Suprapubic skin (tissue), 4 donors: ENCODE measurements around the gene ARVCF. TPM values are rescaled to one million over a fixed set of nuclear protein-coding genes. Genes with fewer than 3 reads are reported as not detected.

Experiments
- DNase-seq, 2 donors: peaks; one replicate each; pipeline ENCODE4 v3.0.0-alpha.2; 2019; ENCODE audit warnings: low spot score in 2 of 2
- H3K27ac ChIP-seq: fragments of 200-600 bp; sonication (generic); one replicate; pipeline ENCODE4 v1.5.1; 2019
- H3K27me3 ChIP-seq: fragments of 200-600 bp; sonication (generic); one replicate; pipeline ENCODE4 v1.5.1; 2019
- H3K36me3 ChIP-seq: fragments of 200-600 bp; sonication (generic); one replicate; pipeline ENCODE4 v1.5.1; 2019
- H3K4me1 ChIP-seq: fragments of 200-600 bp; sonication (generic); one replicate; pipeline ENCODE4 v1.5.1; 2019
- H3K4me3 ChIP-seq: fragments of 200-600 bp; sonication (generic); one replicate; pipeline ENCODE4 v1.5.1; 2019; ENCODE audit warnings: mild to moderate bottlenecking
- H3K9me3 ChIP-seq: fragments of 200-600 bp; sonication (generic); one replicate; pipeline ENCODE4 v1.5.1; 2019
- EP300 ChIP-seq: sonication (generic); formaldehyde crosslinking; IDR thresholded peaks from one replicate; pipeline ENCODE4 v1.6.1; 2017; ENCODE audit warnings: antibody characterized with exemption
- POLR2A ChIP-seq, 2 donors: fragments of 450-650 bp; IDR thresholded peaks; one replicate each; pipeline ENCODE4 v1.6.1; 2017; ENCODE audit warnings: antibody characterized with exemption in 2 of 2, mild to moderate bottlenecking in 2 of 2, moderate library complexity in 2 of 2
- POLR2AphosphoS5 ChIP-seq, 3 donors: sonication (generic); formaldehyde crosslinking; IDR thresholded peaks; one replicate each; pipeline ENCODE4 v1.6.1; 2017; ENCODE audit warnings: antibody characterized with exemption in 3 of 3
- WGBS: methylation state at CpG from one replicate; pipeline ENCODE4 v1.1.5; 2018; 5-methylcytosine and 5-hydroxymethylcytosine counted together
- total RNA-seq, 4 donors: library from RNA; depleted of rRNA; stranded (reverse); fragments of >200 nt; gene quantifications; one replicate each; pipeline ENCODE4 v1.1.0, GENCODE V29; 2016
- TF ChIP-seq, protein P1 (sequence below), 2 donors: fragments of 200-600 bp in 1 of 2; fragments of 450-650 bp in 1 of 2; sonication (generic) in 1 of 2; IDR thresholded peaks; one replicate each; pipeline ENCODE4 v1.5.1; 2016 to 2019; ENCODE audit warnings: antibody characterized with exemption in 2 of 2, mild to moderate bottlenecking in 1 of 2, moderate library complexity in 1 of 2

ARVCF gene
- total RNA-seq, 4 donors from 2014 or later = 22.9 to 38.4 (median 26.0) TPM

DNA sequence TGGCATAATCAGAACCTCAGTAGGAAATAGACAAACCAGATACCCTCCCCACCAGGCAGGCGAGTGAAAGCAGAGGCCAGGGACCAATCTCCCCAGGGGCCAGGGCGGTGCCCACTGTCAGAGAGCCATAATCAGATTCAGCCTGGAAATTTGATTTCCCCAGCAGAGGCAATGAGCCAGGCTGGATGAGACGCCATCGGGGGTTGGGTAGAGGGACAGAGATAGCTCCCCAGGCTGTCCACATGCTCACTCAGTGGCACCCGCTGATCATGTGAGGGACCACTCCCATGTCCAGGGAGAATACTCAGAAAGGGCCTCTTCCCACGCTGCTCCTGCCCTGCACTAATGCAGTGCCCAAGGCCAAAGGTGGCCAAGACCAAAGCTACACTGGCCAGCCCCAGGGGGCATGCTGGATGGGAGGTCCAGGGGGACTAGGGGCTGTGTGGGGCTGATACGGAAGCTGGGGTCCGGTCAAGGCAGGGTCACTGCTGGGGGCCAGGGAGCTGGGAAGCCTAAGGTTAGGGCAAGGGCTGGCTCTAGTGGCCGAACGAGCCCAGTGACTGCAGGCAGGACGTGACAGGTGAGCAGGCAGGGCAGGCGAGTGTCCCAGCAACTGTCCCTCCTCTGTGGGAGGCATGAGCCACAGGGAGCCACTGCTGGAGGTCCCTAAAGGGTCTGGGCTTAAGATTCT, 19.8 kb downstream of the ARVCF start:
- TF ChIP-seq EP300 = no peak
- TF ChIP-seq, protein P1, sequence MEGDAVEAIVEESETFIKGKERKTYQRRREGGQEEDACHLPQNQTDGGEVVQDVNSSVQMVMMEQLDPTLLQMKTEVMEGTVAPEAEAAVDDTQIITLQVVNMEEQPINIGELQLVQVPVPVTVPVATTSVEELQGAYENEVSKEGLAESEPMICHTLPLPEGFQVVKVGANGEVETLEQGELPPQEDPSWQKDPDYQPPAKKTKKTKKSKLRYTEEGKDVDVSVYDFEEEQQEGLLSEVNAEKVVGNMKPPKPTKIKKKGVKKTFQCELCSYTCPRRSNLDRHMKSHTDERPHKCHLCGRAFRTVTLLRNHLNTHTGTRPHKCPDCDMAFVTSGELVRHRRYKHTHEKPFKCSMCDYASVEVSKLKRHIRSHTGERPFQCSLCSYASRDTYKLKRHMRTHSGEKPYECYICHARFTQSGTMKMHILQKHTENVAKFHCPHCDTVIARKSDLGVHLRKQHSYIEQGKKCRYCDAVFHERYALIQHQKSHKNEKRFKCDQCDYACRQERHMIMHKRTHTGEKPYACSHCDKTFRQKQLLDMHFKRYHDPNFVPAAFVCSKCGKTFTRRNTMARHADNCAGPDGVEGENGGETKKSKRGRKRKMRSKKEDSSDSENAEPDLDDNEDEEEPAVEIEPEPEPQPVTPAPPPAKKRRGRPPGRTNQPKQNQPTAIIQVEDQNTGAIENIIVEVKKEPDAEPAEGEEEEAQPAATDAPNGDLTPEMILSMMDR (IDR thresholded peaks at IDR 0.05) = no peak
- TF ChIP-seq POLR2A (IDR thresholded peaks at IDR 0.05) = no peak
- TF ChIP-seq POLR2AphosphoS5 (IDR thresholded peaks at IDR 0.05) = no peak
- DNase-seq = peak in 1 of 2 donors; percentile 70
- Histone ChIP-seq H3K9me3 (no peaks in the 10 kb centered on the region), H3K4me1 (peaks cover 22% of the 10 kb centered on the region), H3K27me3 (no peaks in the 10 kb centered on the region), H3K27ac (no peak overlapping the region), H3K36me3 (no peaks in the 10 kb centered on the region), H3K4me3 (no peak overlapping the region)
- WGBS = 73% methylated on average over 6 of the region's 12 CpGs

GRCh38 chr22:19995611-19996339, 20.8 kb downstream of the ARVCF start:
- H3K4me3 ChIP-seq = no peak overlapping the region
- TF ChIP-seq EP300 (no peak), POLR2A (IDR thresholded peaks at IDR 0.05) (no peak), POLR2AphosphoS5 (IDR thresholded peaks at IDR 0.05) (no peak)
- TF ChIP-seq, protein P1 (IDR thresholded peaks at IDR 0.05) = no peak
- no peaks in the 10 kb centered on the region for H3K9me3 ChIP-seq
- no peaks in the 10 kb centered on the region for H3K36me3 ChIP-seq
- H3K4me1 ChIP-seq = peaks cover 22% of the 10 kb centered on the region
- H3K27me3 ChIP-seq = no peaks in the 10 kb centered on the region
- 46% methylated on average over 8 of the region's 18 CpGs for WGBS
- H3K27ac ChIP-seq = peak overlapping the region; percentile 31
- DNase-seq = no peak

DNA sequence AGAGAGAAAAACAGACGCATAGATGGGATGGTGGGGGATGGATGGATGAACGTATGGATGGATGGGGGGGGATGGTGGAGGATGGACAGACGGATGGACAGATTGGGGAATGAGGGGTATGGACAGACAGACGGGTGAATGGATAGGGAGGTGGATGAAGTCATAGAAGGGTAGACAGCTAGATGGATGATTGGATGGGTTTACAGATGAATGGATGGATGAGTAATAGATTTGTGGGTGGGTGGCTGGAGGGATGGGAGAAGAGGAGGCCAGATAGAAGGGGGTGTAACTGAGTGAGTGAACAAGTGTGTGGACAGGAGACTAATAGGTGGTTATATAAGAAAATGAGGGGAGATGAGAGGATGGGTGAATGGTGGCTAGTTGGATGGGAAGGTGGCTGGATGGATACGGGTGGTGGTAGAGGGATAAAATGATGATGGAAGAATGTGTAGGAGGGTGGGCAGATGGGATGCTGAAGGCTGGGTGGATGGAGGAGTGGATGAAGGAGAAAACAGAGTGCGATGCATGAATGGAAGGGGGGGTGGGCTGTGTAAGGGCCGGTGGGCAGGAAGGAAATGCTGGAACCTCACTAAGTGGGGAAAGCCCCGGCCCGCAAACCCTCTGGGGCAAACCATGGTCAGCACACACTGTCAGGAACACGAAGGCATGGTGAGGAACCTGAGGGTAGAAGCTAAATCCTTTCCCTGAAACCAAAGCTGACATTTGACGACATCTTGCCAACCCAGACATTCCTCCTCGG, 21.6 kb downstream of the ARVCF start:
- WGBS = 84% methylated on average over 12 of the region's 12 CpGs
- H3K27me3 ChIP-seq = no peaks in the 10 kb centered on the region
- H3K4me3 ChIP-seq = no peak overlapping the region
- no peak overlapping the region for H3K27ac ChIP-seq
- no peaks in the 10 kb centered on the region for H3K36me3 ChIP-seq
- TF ChIP-seq POLR2AphosphoS5 (IDR thresholded peaks at IDR 0.05) (no peak), EP300 (no peak), POLR2A (IDR thresholded peaks at IDR 0.05) (no peak)
- TF ChIP-seq, protein P1 (IDR thresholded peaks at IDR 0.05) = no peak
- no peaks in the 10 kb centered on the region for H3K9me3 ChIP-seq
- H3K4me1 ChIP-seq = peaks cover 22% of the 10 kb centered on the region
- no peak for DNase-seq

DNA sequence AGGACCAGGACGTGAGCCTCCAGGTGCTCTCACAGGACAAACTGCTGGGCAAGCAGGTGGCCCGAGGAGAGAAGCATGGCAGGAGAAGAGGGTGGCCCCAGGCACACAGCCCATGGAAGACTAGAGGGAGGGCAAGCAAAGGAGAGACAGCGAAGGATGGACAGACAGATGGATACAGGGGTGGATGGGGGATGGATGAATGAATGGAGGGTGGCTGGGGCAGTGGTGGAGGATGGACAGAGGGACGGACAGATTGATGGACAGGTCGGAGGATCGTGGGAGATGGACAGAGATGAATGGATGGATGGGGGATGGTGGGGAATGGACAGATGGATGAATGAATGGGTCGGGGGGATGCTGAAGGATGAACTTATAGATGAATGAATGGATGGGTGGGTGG, 22.7 kb downstream of the ARVCF start:
- Histone ChIP-seq H3K27me3 (no peaks in the 10 kb centered on the region), H3K4me3 (no peak overlapping the region), H3K36me3 (no peaks in the 10 kb centered on the region), H3K27ac (no peak overlapping the region), H3K9me3 (no peaks in the 10 kb centered on the region), H3K4me1 (peaks cover 20% of the 10 kb centered on the region)
- WGBS = 96% methylated on average over 7 of the region's 7 CpGs
- no peak for DNase-seq
- TF ChIP-seq POLR2A (IDR thresholded peaks at IDR 0.05) (no peak), EP300 (no peak), POLR2AphosphoS5 (IDR thresholded peaks at IDR 0.05) (no peak)
- TF ChIP-seq, protein P1 (IDR thresholded peaks at IDR 0.05) = no peak

- Histone ChIP-seq H3K4me3 (no peak overlapping the region), H3K4me1 (peaks cover 15% of the 10 kb centered on the region), H3K27ac (no peak overlapping the region), H3K27me3 (no peaks in the 10 kb centered on the region), H3K36me3 (no peaks in the 10 kb centered on the region), H3K9me3 (no peaks in the 10 kb centered on the region)
- no peak for DNase-seq
- TF ChIP-seq, protein P1 (IDR thresholded peaks at IDR 0.05) = no peak
- TF ChIP-seq POLR2A (IDR thresholded peaks at IDR 0.05) (no peak), POLR2AphosphoS5 (IDR thresholded peaks at IDR 0.05) (no peak), EP300 (no peak)
- 100% methylated on average over 1 of the region's 6 CpGs for WGBS
These were observed 23.7 kb downstream of the ARVCF start for GRCh38 chr22:19992921-19993355.
